Measurements from ENCODE around the gene PREB. TPM values are rescaled to one million over a fixed set of nuclear protein-coding genes. Genes with fewer than 3 reads are reported as not detected.
"Not testable (repeated sequence)": the region's sequence is repeated elsewhere in the genome, so short reads cannot be mapped to it uniquely, and the experiment has no call there.

Gene PREB
- total RNA-seq, 1 experiment from 2014 or later = 62.3 TPM

DNA sequence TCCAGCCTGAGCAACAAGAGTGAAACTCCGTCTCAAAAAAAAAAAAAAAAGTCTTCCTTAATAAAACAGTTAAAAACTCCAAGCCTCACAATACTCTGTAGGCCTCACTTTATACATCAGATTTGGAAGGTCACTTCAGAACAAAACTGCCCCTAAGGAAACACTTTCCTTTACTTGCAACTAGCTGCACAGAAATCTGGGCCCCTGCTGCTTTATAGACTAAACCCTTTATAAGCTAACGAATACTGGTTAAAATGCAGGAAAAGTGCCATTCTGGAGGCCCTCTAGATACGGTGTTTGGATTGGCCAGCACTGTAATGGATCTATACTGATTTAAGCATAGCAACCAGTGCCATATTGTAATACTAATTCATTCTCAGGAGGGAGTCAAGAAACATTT is 9.3 kb downstream of the PREB start:
- Histone ChIP-seq H3K4me1 (no peaks in the 10 kb centered on the region), H3K4me3 (no peak overlapping the region), H3K27ac (no peak overlapping the region), H3K9me3 (replicated peaks) (no peaks in the 10 kb centered on the region), H3K27me3 (peaks cover 20% of the 10 kb centered on the region), H3K36me3 (no peaks in the 10 kb centered on the region)
- no peak for DNase-seq

DNA sequence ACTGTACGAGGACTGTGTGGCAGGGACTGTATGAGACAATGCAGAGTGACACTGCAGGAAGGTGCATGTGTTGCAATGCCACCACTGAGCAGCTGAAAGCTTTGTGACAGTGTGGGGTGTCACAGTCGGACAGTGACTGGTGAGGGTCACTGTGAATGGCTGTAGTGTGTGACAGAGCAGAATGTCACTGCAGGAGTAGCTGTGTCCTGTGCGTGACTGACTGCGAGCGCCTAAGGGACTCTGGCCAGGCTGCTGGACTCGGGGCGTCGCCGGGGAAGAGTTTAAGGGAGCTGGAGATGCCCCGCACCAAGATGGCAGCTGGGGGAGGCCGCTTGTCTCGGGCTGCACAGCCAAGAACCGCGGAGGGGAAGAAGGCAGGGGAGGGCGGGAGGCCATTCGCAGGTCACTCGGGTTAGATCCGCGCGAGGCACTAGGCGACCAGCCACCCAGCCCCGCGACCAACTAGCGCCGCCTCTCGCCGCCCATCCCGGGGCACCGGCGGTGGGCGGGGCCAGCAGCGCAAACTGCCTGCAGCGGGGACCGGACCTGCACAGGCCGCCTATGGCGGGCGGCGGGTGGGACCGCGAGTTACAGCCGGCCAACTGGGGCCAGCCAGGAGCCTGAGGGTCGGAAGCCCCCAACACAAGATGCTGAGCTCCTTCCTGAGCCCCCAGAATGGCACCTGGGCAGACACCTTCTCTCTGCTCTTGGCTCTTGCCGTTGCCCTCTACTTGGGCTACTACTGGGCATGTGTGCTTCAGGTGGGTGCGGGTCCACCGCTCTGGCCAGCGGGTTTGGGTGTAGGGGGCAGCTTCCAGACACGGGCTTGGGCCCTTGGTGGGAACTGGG is 10.9 kb downstream of the PREB start, which contains the start of gene ABHD1:
Gene ABHD1 (plus strand): TSS at position 514 of the 849 bp plus-strand sequence. CDS start 134 bp downstream, at position 648.
- DNase-seq = no peak
- Histone ChIP-seq H3K27me3 (peaks cover 22% of the 10 kb centered on the region), H3K4me1 (no peaks in the 10 kb centered on the region), H3K36me3 (no peaks in the 10 kb centered on the region), H3K4me3 (peak within 1 kb of the TSS; percentile 52), H3K9me3 (replicated peaks) (no peaks in the 10 kb centered on the region), H3K27ac (no peak within 1 kb of the TSS)

DNA sequence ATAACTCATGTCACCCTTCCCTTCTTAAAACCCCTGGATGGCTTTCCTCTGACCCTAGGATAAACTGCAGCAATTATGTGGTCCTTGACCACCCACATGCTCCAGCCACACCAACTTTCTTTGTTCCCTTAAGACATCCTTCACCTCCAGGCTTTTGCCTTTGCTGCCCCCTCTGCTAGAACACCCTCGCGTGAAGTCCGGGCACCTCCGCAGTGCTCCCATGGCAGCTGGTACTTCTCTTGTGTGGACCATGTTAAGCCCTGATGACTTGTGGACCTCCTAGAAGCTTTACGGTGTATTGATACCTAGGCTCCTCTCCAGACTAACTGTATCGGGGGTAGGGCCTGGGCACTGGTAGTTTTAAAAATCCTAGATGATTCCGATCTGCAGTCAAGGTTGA is 11.6 kb downstream of the PREB start:
- Histone ChIP-seq H3K9me3 (replicated peaks) (no peaks in the 10 kb centered on the region), H3K27ac (no peak overlapping the region), H3K4me3 (no peak overlapping the region), H3K27me3 (peaks cover 27% of the 10 kb centered on the region), H3K4me1 (no peaks in the 10 kb centered on the region), H3K36me3 (no peaks in the 10 kb centered on the region)
- no peak for DNase-seq

DNA sequence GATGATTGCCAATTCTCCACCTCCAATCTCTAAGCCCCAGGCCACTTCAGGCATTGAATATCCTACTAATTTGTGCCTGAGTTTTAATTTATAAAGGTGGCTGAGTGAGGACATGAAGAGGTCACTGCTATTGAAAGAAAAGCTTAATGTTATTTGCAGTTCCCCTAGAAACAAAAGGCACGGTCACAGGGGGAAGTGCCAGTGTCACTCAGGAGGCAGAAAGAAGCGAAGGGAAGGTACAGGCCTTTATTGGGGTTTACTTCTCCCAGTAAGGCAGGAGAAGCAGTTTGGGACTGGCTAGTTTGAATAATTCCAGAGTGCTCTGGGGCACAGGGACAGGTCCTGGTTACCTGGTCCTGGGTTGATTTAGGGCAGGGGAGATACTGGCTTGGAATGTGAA is 12.5 kb downstream of the PREB start:
- Histone ChIP-seq H3K9me3 (replicated peaks) (no peaks in the 10 kb centered on the region), H3K4me3 (no peak overlapping the region), H3K27me3 (peaks cover 28% of the 10 kb centered on the region), H3K27ac (no peak overlapping the region), H3K4me1 (no peaks in the 10 kb centered on the region), H3K36me3 (no peaks in the 10 kb centered on the region)
- no peak for DNase-seq

DNA sequence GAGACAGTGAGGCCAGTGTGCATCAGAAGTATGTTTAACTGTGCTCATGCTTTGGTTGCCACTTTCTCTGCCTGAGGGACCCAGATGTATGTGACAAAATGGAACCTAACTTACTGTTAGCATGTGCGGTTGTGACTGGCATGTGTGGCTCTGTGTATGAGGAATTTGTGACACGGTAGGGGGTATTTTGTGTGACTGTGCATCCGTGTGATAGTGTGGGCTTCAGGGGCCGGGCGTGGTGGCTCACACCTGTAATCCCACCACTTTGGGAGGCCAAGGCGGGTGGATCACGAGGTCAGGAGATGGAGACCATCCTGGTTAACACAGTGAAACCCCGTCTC is 15.1 kb downstream of the PREB start:
- peaks cover 36% of the 10 kb centered on the region for H3K27me3 ChIP-seq
- not testable (repeated sequence) for DNase-seq; H3K36me3 ChIP-seq; H3K27ac ChIP-seq; H3K4me1 ChIP-seq; H3K4me3 ChIP-seq; H3K9me3 ChIP-seq (replicated peaks)

DNA sequence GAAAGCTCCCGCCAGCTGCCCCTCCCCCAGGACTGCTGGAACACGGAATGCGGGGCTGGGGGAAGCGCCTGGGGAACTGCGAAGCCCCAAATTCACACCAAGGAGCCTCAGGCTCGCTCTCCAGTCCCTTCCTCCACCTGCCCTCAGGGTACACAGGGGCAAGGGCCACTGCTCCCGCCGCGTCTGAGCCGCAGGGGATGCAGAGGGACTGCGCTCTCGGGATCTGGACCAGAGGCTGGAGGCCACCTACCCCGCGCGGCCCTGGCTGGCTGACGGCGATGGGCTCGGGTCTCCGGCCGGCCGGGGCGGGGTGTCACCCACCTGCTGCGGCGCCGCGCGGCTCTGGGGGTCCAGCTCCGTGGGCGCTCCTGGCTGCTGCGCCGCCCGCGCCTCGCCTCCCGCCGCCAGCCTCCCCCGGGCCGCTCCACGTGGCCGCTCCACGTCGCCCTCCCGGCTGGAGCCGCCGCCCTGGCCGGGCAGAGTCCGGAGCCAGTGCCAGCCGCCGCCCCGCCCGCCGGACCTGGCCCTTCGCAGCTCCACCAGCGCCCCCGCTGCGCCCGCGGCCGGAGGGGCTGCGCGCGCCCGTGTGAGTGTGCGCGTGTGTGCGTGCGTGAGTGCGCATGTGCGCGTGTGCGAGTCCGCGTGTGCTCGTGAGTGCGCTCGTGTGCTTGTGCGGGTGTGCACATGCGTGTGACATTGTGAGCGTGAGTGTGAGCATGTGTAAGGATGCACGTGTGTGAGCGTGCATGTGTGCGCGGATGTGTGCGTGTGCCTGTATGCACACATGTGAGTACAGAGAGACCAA is 15.7 kb downstream of the PREB start, which contains the start of gene CGREF1:
Gene CGREF1 (minus strand): TSS at position 604 of the 805 bp plus-strand sequence. CDS start 14,762 bp downstream, outside the sequence.
- Histone ChIP-seq H3K4me1 (no peaks in the 10 kb centered on the region), H3K36me3 (no peaks in the 10 kb centered on the region), H3K27me3 (peaks cover 36% of the 10 kb centered on the region), H3K4me3 (no peak within 1 kb of the TSS), H3K27ac (no peak within 1 kb of the TSS), H3K9me3 (replicated peaks) (no peaks in the 10 kb centered on the region)
- DNase-seq = no peak

DNA sequence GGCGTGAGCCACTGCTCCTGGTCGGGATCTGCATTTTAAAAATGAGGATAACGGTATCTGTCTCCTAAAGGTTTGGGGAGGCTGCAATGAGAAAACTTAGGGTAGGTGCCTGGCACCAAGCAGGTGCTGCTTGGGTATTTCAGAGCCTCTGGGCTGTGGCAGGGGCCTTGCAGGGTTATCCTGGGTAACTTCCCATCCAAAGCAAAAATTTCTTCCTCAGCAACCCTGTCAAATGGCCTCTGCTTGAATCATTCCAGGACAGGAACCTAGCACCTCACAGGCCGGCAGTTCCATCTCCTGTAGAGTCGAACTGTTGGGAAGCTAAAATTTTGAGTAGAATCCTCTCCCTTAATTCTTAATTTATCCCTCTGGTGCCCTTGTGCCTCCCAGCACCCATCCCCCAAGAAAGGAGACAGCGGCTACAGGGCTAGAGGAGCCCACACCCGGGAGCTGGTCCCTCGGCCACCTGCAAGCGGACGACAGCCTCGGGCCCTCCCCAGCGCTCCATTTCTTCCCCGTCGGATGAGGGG is 16.4 kb downstream of the PREB start:
- H3K27ac ChIP-seq = no peak overlapping the region
- no peak overlapping the region for H3K4me3 ChIP-seq
- peaks cover 36% of the 10 kb centered on the region for H3K27me3 ChIP-seq
- no peaks in the 10 kb centered on the region for H3K4me1 ChIP-seq
- no peaks in the 10 kb centered on the region for H3K9me3 ChIP-seq (replicated peaks)
- no peak for DNase-seq
- H3K36me3 ChIP-seq = no peaks in the 10 kb centered on the region

DNA sequence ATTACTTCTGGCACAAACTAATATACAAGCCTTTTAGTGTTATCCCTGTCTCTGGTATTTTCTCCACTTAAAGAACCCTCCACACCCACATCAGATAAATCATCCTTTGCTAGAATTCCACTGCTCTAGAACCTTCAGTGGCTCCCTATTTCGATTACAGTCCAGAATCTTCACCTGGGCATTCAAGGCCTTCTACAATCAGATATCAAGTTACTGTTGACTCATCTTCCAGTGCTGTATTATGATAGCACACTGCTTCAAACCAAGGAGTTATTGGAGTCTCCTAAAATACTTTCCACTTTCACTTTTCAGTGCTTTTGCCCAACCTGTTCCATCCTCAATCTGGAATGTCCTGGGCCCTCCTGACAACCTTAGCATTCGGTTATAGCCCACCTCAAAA is 18.9 kb downstream of the PREB start:
- Histone ChIP-seq H3K4me1 (no peaks in the 10 kb centered on the region), H3K9me3 (replicated peaks) (no peaks in the 10 kb centered on the region), H3K4me3 (no peak overlapping the region), H3K27ac (no peak overlapping the region), H3K27me3 (peaks cover 23% of the 10 kb centered on the region), H3K36me3 (no peaks in the 10 kb centered on the region)
- DNase-seq = no peak

DNA sequence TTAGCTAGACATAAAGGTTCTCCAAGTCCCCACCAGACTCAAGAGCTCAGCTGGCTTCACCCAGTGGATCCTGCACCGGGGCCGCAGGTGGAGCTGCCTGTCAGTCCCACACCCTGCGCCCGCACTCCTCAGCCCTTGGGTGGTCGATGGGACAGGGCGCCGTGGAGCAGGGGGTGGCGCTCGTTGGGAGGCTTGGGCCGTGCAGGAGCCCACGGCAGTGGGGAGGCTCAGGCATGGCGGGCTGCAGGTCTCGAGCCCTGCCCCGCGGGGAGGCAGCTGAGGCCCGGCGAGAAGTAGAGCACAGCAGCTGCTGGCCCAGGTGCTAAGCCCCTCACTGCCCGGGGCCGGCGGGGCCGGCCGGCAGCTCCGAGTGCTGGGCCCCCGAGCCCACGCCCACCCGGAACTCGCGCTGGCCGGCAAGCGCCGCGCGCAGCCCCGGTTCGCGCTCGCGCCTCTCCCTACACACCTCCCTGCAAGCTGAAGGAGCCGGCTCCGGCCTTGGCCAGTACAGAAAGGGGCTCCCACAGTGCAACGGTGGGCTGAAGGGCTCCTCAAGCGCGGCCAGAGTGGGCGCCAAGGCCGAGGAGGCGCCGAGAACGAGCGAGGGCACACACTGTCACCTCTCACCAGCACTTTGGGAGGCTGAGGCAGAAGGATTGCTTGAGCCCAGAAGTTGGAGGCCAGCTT is 22.9 kb downstream of the PREB start:
- H3K27ac ChIP-seq; H3K4me3 ChIP-seq; H3K4me1 ChIP-seq; H3K9me3 ChIP-seq (replicated peaks); DNase-seq; H3K36me3 ChIP-seq: not testable (repeated sequence)
- H3K27me3 ChIP-seq = peaks cover 18% of the 10 kb centered on the region

DNA sequence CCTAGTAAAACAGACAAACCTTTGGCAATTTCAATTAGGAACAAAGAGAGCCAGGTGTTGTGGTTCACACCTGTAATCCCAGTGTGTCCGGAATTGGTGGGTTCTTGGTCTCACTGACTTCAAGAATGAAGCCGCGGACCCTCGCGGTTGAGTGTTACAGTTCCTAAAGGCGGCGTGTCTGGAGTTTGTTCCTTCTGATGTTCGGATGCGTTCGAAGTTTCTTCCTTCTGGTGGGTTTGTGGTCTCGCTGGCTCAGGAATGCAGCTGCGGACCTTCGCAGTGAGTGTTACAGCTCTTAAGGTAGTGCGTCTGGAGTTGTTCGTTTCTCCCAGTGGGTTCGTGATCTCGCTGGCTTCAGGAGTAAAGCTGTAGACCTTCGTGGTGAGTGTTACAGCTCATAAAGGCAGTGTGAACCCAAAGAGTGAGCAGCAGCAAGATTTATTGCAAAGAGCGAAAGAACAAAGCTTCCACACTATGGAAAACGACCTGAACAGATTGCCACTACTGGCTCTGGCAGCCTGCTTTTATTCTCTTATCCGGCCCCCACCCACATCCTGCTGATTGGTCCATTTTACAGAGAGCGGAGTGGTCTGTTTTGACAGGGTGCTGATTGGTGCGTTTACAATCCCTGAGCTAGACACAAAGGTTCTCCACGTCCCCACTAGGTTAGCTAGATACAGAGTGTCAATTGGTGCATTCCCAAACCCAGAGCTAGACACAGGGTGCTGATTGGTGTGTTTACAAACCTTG is 23.7 kb downstream of the PREB start:
- not testable (repeated sequence) for H3K4me1 ChIP-seq; H3K27ac ChIP-seq; H3K9me3 ChIP-seq (replicated peaks); H3K4me3 ChIP-seq; H3K36me3 ChIP-seq; DNase-seq
- H3K27me3 ChIP-seq = peaks cover 24% of the 10 kb centered on the region

DNA sequence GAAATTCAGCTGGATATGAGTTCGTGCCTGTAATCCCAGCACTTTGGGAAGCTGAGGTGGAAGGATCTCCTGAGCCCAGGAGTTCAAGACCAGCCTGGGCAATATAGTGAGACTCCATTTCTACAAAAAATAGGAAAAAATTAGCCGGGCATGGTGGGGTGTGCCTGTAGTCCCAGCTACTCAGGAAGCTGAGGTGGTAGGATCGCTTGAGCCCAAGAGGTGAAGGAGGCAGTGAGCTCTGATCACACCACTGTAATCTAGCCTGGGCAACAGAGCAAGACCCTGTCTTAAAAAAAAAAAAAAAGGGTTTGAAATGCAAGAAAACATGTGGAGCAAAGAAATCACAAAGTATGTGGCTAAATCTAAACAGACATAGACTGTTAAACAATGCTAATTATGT is 25.4 kb downstream of the PREB start:
- Histone ChIP-seq H3K4me1 (no peaks in the 10 kb centered on the region), H3K36me3 (no peaks in the 10 kb centered on the region), H3K9me3 (replicated peaks) (no peaks in the 10 kb centered on the region), H3K27ac (no peak overlapping the region), H3K27me3 (peaks cover 30% of the 10 kb centered on the region), H3K4me3 (no peak overlapping the region)
- DNase-seq = no peak

DNA sequence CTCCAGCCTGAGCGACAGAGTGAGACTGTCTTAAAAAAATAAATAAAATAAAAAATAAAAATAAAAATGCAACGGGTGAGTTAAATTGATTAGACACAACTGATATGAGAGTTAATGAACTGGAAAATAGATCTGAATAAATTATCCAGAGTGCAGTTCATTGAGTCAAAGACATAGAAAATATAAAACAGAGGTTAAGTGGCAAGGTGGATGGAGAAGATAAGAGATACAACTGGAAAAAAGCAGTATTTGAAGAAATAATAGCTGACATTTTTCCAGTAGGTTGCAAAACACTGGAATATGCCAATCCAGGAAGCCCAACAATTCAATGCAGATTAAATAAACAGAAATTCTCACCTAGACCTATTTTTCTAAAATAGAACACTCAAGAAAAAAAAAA is 26.2 kb downstream of the PREB start:
- H3K27ac ChIP-seq = no peak overlapping the region
- no peaks in the 10 kb centered on the region for H3K9me3 ChIP-seq (replicated peaks)
- no peak for DNase-seq
- H3K4me3 ChIP-seq = no peak overlapping the region
- no peaks in the 10 kb centered on the region for H3K4me1 ChIP-seq
- peaks cover 36% of the 10 kb centered on the region for H3K27me3 ChIP-seq
- H3K36me3 ChIP-seq = no peaks in the 10 kb centered on the region

DNA sequence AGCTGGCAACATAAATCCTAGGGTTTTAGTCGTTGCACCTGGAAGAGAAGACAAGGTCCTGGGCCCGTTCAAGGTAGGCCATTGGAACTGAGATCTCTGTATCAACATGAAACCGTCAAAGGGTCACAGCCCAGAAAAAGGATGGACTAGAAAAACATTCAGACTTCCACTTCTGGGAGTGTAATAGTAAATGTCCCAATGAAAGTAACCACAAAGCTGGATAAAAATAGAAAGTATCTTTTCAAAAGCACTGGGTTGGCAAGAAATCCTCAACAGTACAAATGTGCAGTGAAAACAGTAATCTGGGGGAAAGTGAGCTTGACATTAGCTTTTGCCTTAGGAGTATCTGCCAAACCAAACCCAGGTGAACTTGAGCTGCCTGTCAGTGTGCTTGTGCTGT is 28.5 kb downstream of the PREB start:
- no peak overlapping the region for H3K27ac ChIP-seq
- H3K4me1 ChIP-seq = no peaks in the 10 kb centered on the region
- no peaks in the 10 kb centered on the region for H3K9me3 ChIP-seq (replicated peaks)
- H3K27me3 ChIP-seq = peaks cover 44% of the 10 kb centered on the region
- DNase-seq = no peak
- no peak overlapping the region for H3K4me3 ChIP-seq
- no peaks in the 10 kb centered on the region for H3K36me3 ChIP-seq

DNA sequence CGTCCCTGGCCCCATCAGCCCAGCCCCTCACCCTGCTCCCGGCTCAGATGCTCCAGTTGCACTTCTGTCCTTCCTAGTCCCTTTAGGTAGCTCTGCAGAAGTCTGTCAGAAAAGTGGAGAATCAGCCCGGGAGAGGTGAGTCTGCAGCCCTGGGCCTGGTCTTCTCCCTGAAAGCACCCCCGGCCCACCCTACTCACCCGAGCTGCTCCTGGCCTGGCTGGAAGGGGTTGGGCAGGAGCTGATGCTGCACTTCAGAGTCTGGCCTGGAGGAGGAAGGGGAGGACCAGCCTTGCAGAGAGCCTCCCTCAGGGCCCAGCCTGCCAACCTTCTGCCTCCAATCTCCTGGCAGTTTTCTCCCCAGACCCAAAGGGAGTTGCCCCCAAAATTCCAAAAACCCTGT is 32.1 kb downstream of the PREB start:
- DNase-seq = no peak
- Histone ChIP-seq H3K9me3 (replicated peaks) (no peaks in the 10 kb centered on the region), H3K27me3 (peaks cover 44% of the 10 kb centered on the region)

More for the DNA sequence above, 32.1 kb downstream of the PREB start:
- H3K4me3 ChIP-seq = no peak overlapping the region
- no peaks in the 10 kb centered on the region for H3K4me1 ChIP-seq
- no peaks in the 10 kb centered on the region for H3K36me3 ChIP-seq
- H3K27ac ChIP-seq = no peak overlapping the region

Measured in SJCRH30 (cell line).